WTC11 (cell line): Measurements from ENCODE around the gene IDH1.
A peak's percentile ranks its signal among the peaks of the same experiment; 100 is the strongest.

Experiments used
- CTCF ChIP-seq: fragments of 200-600 bp; IDR thresholded peaks from 2 replicates; pipeline ENCODE4 v1.8.0; 2022; ENCODE audit warnings: antibody characterized with exemption
- ESRRA ChIP-seq: sonication (generic); formaldehyde crosslinking; IDR thresholded peaks from 2 replicates; pipeline ENCODE4 v1.8.1; 2022; ENCODE audit warnings: mild to moderate bottlenecking, missing genetic modification reagents, borderline replicate concordance
- FOXP1 ChIP-seq: sonication (generic); formaldehyde crosslinking; IDR thresholded peaks from 2 replicates; pipeline ENCODE4 v1.8.0; 2022; ENCODE audit warnings: missing genetic modification reagents, mild to moderate bottlenecking, moderate library complexity, borderline replicate concordance
- MLX ChIP-seq: sonication (generic); formaldehyde crosslinking; IDR thresholded peaks from 2 replicates; pipeline ENCODE4 v1.8.1; 2023; ENCODE audit warnings: mild to moderate bottlenecking, missing genetic modification reagents, moderate library complexity
- SP1 ChIP-seq: sonication (generic); formaldehyde crosslinking; conservative IDR thresholded peaks from 2 replicates; pipeline ENCODE4 v1.8.1; 2022; ENCODE audit warnings: missing genetic modification reagents
- TP53 ChIP-seq: sonication (generic); formaldehyde crosslinking; IDR thresholded peaks from 2 replicates; pipeline ENCODE4 v1.8.1; 2023; ENCODE audit warnings: mild to moderate bottlenecking, missing genetic modification reagents

- TF ChIP-seq TP53 (CRISPR knock-in tag) = 0 out of 2 replicates have a peak, but pooled peaks have one; percentile 58
- TF ChIP-seq CTCF = no peak
- TF ChIP-seq MLX (CRISPR knock-in tag) = no peak
- no peak for TF ChIP-seq ESRRA (CRISPR knock-in tag)
- peak; percentile 71; the same call in 1 of the 2 replicates for TF ChIP-seq FOXP1
- TF ChIP-seq SP1 (CRISPR knock-in tag) = peak; percentile 93
Measured at GRCh38 chr2:208265801-208266552, 11.1 kb upstream of the IDH1 start, which contains the start of gene PIKFYVE.
